SHP77 treated with DMSO at 0.1 percent for 48 hours (cell line): Measurements from ENCODE around the gene RPS26.
"Not testable (repeated sequence)": the region's sequence is repeated elsewhere in the genome, so short reads cannot be mapped to it uniquely, and the experiment has no call there.

Source experiments
- DNase-seq: peaks from one replicate; lab custom pipeline; 2025; lab: John Stamatoyannopoulos, UW

Gene RPS26

DNA sequence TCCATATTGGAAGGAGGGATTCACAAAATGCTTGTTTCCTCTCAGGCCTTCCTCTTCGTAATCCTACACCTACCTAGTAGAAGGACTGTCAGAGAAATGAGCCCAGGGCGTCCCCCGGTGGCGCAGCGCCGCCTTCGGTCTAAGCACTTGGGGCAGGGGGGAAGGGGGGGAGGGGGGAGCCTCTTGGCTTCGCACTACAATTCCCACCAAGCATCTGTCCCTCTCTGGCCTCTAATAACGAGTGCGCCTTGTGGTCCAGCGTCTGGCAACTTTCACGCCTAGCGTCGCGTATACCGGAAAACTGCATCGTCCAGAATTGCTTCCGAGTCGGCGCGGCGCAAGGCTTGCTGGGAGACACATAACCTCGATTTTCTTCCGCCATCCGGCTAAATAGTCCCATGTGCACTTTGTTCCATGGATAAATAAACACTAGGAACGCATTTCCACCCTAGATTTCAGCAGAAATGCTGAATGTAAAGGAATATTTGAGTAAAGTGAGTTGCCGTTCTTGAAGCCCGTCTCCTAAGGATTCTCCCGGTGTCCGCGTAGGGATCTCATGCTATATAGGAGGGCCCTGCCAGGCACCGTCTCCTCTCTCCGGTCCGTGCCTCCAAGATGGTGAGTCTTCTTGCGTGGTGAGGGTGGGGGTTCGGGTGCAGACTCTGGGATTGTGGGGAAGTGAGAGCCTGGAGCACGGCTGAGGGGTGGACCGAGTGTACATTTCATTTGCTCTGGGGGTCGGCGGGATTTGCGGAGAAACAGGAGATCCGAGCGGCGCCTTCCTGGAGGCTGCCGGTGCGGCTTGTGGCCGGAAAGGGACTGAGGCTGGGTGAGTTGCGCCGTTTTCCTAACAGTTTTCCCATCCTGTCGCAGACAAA, at the start of gene RPS26:
Gene RPS26 (plus strand): TSS at position 367 of the 878 bp plus-strand sequence. CDS start 249 bp downstream, at position 616.
- DNase-seq, result peak; percentile 99

GRCh38 chr12:55993230-55993853, 48.4 kb upstream of the RPS26 start:
- DNase-seq, result no peak

DNA sequence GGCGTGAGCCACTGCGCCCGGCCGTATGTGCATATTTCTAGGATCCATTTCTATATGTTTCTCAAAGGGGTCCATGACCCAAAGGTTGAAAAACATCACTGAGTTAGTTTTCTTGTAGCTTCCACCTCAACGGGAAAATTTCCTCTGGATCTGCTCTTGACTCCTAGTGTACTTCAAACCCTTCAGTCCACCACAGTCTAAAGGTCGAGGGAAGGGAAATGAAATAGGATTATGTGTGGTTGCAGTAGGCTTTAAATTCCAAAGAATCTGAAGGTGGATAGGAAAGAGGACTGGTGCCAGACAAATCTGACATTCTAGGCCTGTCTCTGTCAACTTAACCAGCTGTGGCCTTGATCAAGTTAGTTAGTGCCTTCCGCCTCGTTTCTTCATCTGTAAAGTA, 46.4 kb upstream of the RPS26 start:
- no peak for DNase-seq

- DNase-seq, result peak; percentile 40
These were observed 45.5 kb upstream of the RPS26 start for GRCh38 chr12:55996201-55996714.

DNA sequence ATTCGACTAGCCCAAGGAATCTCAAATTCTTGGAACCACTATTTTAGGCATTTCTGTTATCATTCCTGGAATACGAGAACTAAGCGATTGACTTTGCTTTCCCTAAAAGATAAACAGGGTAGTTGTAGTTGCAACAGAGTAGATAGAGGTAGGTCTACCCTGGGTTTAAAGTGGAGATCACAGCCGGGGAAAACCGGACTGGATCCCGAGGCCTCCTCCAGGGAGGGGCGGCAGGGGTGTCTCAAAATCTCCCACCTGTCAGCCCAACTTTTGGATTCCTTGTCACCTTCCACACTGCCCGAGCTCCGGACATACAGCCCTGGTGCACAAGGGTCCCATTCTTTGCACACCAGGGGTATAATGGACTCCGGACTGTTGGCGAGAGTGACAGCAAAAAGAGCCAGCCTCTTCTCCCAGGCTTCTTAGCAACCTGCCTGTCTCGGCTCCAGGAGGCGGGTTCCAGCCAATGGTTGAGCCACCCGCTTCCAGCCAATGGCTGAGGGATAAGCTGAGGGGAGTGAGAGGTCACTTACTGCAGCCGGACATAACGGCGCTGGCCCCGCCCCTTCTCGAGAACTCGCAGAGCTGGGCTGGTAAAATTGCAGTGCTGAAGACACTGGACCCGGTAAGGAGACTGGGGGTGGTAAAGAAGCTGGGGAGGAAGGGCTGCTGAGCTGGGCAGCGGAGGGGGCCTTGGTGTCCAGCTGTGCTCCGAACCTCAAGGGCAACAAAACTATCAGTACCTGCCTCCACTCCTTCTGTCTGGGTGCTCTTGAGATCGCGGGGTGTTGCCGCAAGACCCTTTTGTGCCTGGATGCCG, 44.8 kb upstream of the RPS26 start, which contains the start of gene SUOX:
Gene SUOX (plus strand): TSS at position 562 of the 820 bp plus-strand sequence. CDS start 4,946 bp downstream, outside the sequence.
- peak; percentile 95 for DNase-seq

DNA sequence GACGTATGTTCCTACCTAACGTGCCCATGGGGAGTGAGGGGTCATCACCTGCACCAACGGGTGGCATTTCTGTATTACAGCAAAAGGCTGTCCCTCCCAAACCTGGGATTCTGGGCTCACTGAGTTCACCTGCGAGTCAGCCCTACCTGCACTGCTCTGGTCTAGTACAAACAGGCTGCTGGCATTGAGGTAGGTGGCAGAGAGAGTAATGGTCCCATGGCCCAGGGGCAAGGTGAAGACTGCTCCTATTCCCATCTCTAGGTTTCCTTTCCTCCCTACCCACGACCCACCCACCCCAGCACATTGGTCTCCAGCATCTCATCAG, 44.2 kb upstream of the RPS26 start:
- no peak for DNase-seq

DNA sequence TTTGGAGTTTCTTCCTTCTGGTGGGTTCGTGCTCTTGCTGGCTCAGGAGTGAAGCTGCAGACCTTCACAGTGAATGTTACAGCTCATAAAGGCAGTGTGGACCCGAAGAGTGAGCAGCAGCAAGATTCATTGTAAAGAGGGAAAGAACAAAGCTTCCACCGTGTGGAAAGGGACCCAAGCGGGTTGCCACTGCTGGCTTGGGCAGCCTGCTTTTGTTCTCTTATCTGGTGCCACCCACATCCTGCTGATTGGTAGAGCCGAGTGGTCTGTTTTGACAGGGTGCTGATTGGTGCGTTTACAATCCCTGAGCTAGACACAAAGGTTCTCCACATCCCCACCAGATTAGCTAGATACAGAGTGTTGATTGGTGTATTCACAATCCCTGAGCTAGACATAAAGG, 42.2 kb upstream of the RPS26 start:
- DNase-seq, result peak; percentile 83

- not testable (repeated sequence) for DNase-seq
These were observed 41.6 kb upstream of the RPS26 start for GRCh38 chr12:55999999-56000540.

DNA sequence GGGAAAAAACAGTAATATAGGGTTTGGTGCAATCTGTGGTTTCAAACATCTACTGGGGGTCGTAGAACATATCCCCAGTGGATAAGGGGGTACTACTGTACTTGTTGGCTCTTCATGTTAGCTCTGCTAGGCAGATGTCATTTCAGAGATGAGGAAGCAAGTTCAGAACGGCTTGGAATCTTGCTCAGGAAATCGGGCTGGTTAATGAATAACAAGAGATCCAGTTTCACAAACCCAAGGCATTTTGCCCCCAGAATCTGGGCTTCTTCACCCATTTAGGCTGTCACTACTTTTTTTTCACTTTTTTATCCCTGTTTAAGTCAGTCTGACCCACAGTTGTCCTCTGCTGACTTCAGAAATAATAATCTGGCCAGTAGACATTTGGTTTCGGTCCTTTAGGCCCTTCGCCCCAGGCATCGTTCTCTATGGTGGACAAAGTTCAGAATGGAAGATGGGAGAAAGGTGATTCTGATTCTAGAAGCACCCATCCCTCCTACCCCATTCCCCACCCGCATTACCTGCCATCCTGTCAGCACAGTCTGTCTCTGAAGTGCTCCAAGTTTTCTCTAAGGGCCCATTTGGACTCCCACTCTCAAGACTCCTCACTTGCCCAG, 40.1 kb upstream of the RPS26 start:
- DNase-seq, result no peak

DNA sequence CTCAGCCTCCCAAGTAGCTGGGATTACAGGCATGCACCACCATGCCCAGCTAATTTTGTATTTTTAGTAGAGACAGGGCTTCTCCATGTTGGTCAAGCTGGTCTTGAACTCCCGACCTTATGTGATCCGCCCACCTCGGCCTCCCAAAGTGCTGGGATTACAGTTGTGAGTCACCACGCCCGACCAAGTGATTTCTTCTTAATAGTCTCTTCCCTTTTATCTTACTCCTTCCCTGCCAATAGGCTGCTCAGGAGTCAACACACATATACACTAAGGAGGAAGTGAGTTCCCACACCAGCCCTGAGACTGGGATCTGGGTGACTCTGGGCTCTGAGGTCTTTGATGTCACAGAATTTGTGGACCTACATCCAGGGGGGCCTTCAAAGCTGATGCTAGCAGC, 38.3 kb upstream of the RPS26 start:
- not testable (repeated sequence) for DNase-seq

- no peak for DNase-seq
These were observed 37.5 kb upstream of the RPS26 start for GRCh38 chr12:56004211-56004610.

DNA sequence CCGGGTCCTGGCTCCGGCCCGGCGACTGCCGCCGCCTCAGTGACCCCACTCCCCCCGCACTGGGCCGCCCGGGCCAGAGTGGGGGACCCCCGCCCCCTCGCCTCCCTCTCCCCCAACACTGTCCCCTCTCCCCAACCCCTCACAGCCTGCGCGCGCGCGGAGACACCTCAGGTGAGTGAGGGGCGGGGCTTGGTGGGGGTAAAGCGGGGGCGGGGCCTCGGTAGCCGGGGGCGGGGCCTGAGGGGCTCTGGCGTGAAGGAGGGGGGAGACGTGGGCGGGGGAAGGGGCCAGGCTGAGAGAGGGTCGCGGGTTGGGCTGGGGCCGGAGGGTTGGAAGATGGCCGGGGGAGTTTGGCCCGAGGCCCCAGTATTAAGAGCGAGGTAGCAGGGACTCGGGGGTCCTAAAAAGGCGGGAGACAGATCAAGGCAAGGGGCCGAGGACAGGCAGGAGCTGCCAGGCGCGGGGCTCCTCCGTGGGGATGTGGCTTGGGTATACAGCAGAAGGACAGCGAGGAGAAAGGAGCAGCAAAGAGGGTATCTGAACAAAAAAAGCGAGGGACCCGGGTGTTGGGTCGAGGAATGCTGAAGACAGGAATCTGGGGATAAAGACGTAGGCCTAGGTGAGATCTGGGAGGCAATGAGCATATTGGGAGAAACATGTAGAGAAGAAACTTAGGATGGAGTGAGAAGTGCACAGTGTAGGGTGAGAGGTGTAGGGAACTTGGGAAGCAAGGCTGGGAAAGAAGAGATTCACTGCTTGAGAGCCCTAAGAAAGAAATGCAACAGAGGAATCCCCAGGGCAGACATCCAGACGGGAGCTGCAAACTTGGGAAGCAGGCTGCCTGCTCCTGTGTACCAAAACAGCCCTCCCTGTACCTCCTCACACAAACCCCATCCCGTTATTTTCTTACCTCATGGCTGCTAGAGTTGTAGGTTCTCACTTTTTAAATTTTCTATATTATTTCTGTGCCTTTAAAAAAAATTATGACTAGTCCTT, 33.9 kb upstream of the RPS26 start:
- DNase-seq, result no peak

GRCh38 chr12:56010111-56010570, 31.6 kb upstream of the RPS26 start:
- no peak for DNase-seq

DNA sequence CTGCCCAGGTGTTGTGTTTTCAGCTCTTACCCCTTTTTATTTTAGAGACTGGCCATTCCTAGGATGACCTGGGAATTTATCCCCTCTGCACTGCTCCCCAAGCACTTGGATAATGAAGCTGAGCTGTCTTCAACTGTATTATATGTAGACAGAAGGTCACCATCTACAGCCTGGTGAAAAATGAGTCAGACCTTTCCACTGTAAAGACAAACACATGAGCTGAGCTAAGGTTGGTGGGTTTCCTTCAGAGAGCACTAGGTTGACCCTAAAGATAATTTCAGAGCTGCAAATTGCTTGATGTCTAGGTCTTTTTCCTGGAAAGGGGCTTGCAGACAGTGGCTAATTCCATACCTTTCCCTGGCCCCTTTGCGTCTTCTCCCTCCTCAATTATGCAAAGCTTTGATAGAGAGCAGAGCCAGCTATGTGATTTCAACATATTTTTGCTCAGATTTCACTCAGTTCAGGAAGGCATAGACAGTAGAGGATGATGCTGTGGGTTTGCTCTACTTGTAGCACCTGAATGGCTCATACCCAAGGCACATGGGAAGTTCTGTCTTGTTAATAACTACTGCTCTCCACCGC, 30.1 kb upstream of the RPS26 start:
- no peak for DNase-seq

DNA sequence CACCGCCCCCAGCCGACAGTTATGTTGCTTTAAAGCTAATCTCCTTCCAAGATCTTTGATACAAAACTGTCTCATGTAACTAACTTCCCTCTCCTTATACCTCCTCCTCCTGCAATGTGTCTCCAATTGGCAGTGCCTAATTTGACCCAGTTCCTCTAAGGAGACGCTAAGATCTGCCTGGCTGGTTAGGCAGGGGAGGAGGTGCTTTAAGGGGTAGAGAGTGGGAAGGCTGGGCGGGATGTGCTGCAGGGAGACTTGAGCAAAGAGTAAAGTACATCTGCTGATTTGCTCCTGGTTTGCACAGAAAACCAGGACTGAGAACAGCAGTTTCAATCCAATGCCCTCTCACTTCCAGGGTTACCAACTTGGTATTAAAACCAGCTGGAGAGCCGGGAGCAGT, 28.2 kb upstream of the RPS26 start:
- DNase-seq, result no peak

DNA sequence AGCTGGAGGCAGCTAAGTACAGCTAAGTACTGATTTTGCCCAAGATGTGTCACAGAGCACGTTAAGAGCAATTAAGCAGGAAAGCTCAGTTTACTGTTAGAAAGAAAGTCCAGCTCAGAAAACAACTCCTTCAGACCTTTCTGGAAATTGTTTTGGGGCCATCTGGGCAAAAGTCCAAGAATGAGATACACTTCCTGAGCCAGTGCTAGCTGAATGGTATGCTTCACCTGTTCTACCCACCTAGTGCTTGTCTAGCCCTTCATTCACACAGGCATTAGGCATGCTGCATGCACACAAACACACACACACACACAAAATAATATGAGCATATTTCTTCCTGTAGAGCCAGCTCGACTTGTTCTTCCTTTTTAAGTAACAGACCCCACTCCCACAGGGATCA, 27.5 kb upstream of the RPS26 start:
- no peak for DNase-seq

GRCh38 chr12:56017181-56017580, 24.5 kb upstream of the RPS26 start:
- no peak for DNase-seq

- DNase-seq, result no peak
These were observed 23.4 kb upstream of the RPS26 start for GRCh38 chr12:56018356-56018755.

- no peak for DNase-seq
These were observed 21.1 kb upstream of the RPS26 start, which contains the start of gene IKZF4 for GRCh38 chr12:56020423-56021184. Gene IKZF4, plus strand, starts transcription at chr12:56021043. Its CDS starts 451 bp downstream, at chr12:56021494.
